DND-41 (cell line): ENCODE results near the gene ORC5.
"Not testable (repeated sequence)": the region's sequence is repeated elsewhere in the genome, so short reads cannot be mapped to it uniquely, and the experiment has no call there.

Experiments used
- ATAC-seq: fragments of 200-7000 bp; cut with Tn5 transposase; 3 replicates; pipeline ENCODE4 v1.9.1; 2021; ENCODE audit warnings: low read depth; ENCODE audit not compliant: insufficient read depth
- DNase-seq: peaks from one replicate; pipeline ENCODE4 v3.0.0-alpha.2; 2020
- H2AFZ ChIP-seq: 2 replicates; pipeline ENCODE4 v1.6.0; 2012; ENCODE audit warnings: low read depth, low read length
- H3K27ac ChIP-seq: 2 replicates; pipeline ENCODE4 v1.5.1; 2012; ENCODE audit warnings: low read length, inconsistent platforms
- H3K27me3 ChIP-seq: fragments of 200-600 bp; sonication (generic); 2 replicates; pipeline ENCODE4 v1.6.0; 2012; ENCODE audit warnings: low read length, mild to moderate bottlenecking, inconsistent platforms; ENCODE audit not compliant: insufficient read depth, poor library complexity
- H3K36me3 ChIP-seq: 2 replicates; pipeline ENCODE4 v1.5.1; 2012; ENCODE audit warnings: low read length, inconsistent platforms; ENCODE audit not compliant: insufficient read depth
- H3K4me1 ChIP-seq: 2 replicates; pipeline ENCODE4 v1.5.1; 2012; ENCODE audit warnings: mild to moderate bottlenecking, low read length; ENCODE audit not compliant: insufficient read depth
- H3K4me2 ChIP-seq: 2 replicates; pipeline ENCODE4 v1.6.0; 2012; ENCODE audit warnings: mild to moderate bottlenecking, moderate library complexity, low read length, inconsistent platforms; ENCODE audit not compliant: insufficient read depth
- H3K4me3 ChIP-seq, 2 experiments: fragments of 200-600 bp in 1 of 2; shearing (Covaris generic) in 1 of 2; 2 replicates each; pipeline ENCODE4 v1.5.1; 2012 to 2016; ENCODE audit warnings: inconsistent platforms in 2 of 2, low read length in 2 of 2, mild to moderate bottlenecking in 2 of 2, low read depth in 1 of 2, moderate library complexity in 1 of 2
- H3K79me2 ChIP-seq: 2 replicates; pipeline ENCODE4 v1.6.0; 2012; ENCODE audit warnings: low read length, inconsistent platforms; ENCODE audit not compliant: insufficient read depth
- H3K9ac ChIP-seq: 2 replicates; pipeline ENCODE4 v1.6.0; 2012; ENCODE audit warnings: low read depth, mild to moderate bottlenecking, inconsistent platforms, low read length, moderate library complexity
- H3K9me3 ChIP-seq: 2 replicates; pipeline ENCODE4 v1.5.1; 2012; ENCODE audit warnings: low read length, moderate library complexity, mild to moderate bottlenecking, inconsistent platforms; ENCODE audit not compliant: insufficient read depth, severe bottlenecking
- H4K20me1 ChIP-seq: 2 replicates; pipeline ENCODE4 v1.6.0; 2012; ENCODE audit warnings: low read length; ENCODE audit not compliant: insufficient read depth
- EZH2 ChIP-seq: IDR thresholded peaks from 3 replicates; pipeline ENCODE4 v1.6.1; 2012; ENCODE audit warnings: borderline replicate concordance, low read depth, mild to moderate bottlenecking, moderate library complexity, low read length, inconsistent platforms; ENCODE audit not compliant: severe bottlenecking
- TF ChIP-seq, protein P1 (sequence below): IDR thresholded peaks from 2 replicates; pipeline ENCODE4 v1.5.1; 2012; ENCODE audit warnings: borderline replicate concordance, low read length, moderate library complexity, mild to moderate bottlenecking; ENCODE audit not compliant: poor library complexity, severe bottlenecking; ENCODE audit errors: extremely low read depth

Gene ORC5

DNA sequence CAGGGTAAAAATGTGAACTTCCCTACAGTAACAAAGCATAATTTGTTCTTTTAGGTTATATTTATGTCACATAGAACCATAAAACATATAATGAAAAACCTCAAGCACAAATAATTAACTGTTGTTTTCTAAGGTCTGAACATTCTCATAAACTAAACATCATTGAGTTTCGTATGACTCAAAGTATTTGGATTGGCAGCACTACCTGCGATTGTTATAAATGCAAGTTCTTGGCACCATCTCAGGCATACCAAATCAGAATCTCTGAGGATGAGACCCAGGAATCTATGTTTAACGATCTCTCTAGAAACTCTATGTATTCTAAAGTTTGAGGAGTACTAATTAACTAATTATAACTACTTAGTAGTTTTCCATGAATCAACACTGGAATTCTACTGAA lies 22.5 kb downstream of the ORC5 start:
- no peaks in the 10 kb centered on the region for H3K79me2 ChIP-seq
- ATAC-seq (no peak), DNase-seq (no peak)
- H2AFZ ChIP-seq = no peak overlapping the region
- no peak overlapping the region for H3K4me2 ChIP-seq
- H3K9me3 ChIP-seq = peaks cover 19% of the 10 kb centered on the region
- H3K27me3 ChIP-seq = no peaks in the 10 kb centered on the region
- no peak overlapping the region for H3K4me3 ChIP-seq
- H3K9ac ChIP-seq = no peak overlapping the region
- no peaks in the 10 kb centered on the region for H4K20me1 ChIP-seq
- H3K4me1 ChIP-seq = no peaks in the 10 kb centered on the region
- no peak overlapping the region for H3K27ac ChIP-seq
- H3K36me3 ChIP-seq = peaks cover 94% of the 10 kb centered on the region
- no peak for TF ChIP-seq EZH2
- TF ChIP-seq, protein P1, sequence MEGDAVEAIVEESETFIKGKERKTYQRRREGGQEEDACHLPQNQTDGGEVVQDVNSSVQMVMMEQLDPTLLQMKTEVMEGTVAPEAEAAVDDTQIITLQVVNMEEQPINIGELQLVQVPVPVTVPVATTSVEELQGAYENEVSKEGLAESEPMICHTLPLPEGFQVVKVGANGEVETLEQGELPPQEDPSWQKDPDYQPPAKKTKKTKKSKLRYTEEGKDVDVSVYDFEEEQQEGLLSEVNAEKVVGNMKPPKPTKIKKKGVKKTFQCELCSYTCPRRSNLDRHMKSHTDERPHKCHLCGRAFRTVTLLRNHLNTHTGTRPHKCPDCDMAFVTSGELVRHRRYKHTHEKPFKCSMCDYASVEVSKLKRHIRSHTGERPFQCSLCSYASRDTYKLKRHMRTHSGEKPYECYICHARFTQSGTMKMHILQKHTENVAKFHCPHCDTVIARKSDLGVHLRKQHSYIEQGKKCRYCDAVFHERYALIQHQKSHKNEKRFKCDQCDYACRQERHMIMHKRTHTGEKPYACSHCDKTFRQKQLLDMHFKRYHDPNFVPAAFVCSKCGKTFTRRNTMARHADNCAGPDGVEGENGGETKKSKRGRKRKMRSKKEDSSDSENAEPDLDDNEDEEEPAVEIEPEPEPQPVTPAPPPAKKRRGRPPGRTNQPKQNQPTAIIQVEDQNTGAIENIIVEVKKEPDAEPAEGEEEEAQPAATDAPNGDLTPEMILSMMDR = no peak

DNA sequence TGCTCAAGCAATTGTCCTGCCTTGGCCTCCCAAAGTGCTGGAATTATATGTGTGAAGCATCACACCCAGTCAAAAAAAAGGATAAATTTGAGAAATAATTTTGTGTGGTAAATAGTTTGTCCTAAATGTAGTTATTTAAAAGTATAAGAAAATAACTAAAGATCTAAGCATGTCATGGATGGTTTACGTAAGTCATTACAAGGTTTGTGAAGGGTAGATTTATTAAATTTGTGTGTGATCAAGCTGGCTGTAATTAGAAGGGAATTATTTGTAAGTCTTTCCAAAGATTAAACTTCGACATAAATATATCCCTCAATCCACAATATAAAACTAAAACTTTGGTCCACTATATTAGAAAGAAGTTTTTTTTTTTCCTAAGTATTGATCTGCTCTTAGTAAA lies 28.6 kb downstream of the ORC5 start:
- no peak overlapping the region for H2AFZ ChIP-seq
- TF ChIP-seq EZH2 = no peak
- TF ChIP-seq, protein P1 = no peak
- no peak overlapping the region for H3K27ac ChIP-seq
- no peaks in the 10 kb centered on the region for H3K27me3 ChIP-seq
- no peaks in the 10 kb centered on the region for H3K79me2 ChIP-seq
- no peak for ATAC-seq
- H3K9me3 ChIP-seq = peaks cover 37% of the 10 kb centered on the region
- no peak overlapping the region for H3K4me3 ChIP-seq
- H4K20me1 ChIP-seq = no peaks in the 10 kb centered on the region
- H3K4me2 ChIP-seq = no peak overlapping the region
- H3K9ac ChIP-seq = no peak overlapping the region
- DNase-seq = no peak
- no peaks in the 10 kb centered on the region for H3K4me1 ChIP-seq
- peaks cover 62% of the 10 kb centered on the region for H3K36me3 ChIP-seq

DNA sequence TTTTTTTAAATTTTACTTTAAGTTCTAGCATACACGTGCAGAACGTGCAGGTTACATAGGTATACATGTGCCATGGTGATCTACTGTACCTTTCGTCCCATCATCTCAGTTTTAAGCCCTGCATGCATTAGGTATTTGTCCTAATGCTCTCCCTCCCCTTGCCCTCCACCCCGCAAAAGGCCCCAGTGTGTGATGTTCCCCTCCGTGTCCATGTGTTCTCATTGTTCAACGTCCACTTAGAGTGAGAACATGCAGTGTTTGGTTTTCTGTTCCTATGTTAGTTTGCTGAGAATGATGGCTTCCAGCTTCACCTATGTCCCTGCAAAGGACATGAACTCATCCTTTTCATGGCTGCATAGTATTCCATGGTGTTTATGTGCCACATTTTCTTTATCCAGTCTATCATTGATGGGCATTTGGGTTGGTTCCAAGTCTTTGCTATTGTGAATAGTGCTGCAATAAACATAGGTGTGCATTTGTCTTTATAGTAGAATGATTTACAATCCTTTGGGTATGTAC lies 30.2 kb downstream of the ORC5 start:
- H4K20me1 ChIP-seq, H3K27me3 ChIP-seq, H3K9ac ChIP-seq, H3K4me2 ChIP-seq, ATAC-seq, H3K4me1 ChIP-seq, H3K79me2 ChIP-seq, H3K4me3 ChIP-seq, H2AFZ ChIP-seq, DNase-seq, H3K27ac ChIP-seq: not testable (repeated sequence)
- Histone ChIP-seq H3K36me3 (peaks cover 46% of the 10 kb centered on the region), H3K9me3 (peaks cover 34% of the 10 kb centered on the region)

DNA sequence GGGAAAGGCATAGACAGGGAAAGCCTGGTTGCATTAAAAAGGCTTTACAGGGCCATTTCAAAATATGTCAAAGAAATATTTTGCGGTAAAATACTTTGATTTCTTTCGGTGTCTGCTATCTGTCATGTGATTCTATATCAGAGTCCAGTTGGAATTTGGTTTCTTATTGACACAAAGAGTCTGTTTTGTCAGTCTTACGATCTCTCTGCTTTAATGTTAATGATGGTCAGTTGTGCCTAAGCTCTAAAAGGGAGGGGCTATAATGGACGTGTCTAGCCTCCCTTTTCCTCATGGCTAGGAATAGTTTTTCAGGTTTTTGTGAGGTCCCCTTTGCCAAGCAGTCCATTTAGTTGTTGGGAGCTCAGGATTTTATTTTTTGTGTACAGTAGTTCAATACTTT lies 31.5 kb downstream of the ORC5 start:
- ATAC-seq (no peak), DNase-seq (no peak)
- Histone ChIP-seq H3K4me2 (no peak overlapping the region), H3K79me2 (no peaks in the 10 kb centered on the region), H3K9me3 (peaks cover 27% of the 10 kb centered on the region), H3K27ac (no peak overlapping the region), H3K4me3 (no peak overlapping the region), H2AFZ (no peak overlapping the region), H3K27me3 (no peaks in the 10 kb centered on the region), H4K20me1 (no peaks in the 10 kb centered on the region), H3K4me1 (no peaks in the 10 kb centered on the region), H3K36me3 (peaks cover 38% of the 10 kb centered on the region), H3K9ac (no peak overlapping the region)
- no peak for TF ChIP-seq EZH2
- TF ChIP-seq, protein P1 = no peak
